ENCODE measurements around the gene SMU1. TPM values are rescaled to one million over a fixed set of nuclear protein-coding genes. Genes with fewer than 3 reads are reported as not detected.
"Not testable (repeated sequence)": the region's sequence is repeated elsewhere in the genome, so short reads cannot be mapped to it uniquely, and the experiment has no call there.

Gene SMU1
- total RNA-seq, 8 experiments from 2014 or later: 17.5 to 30.2 (median 27.1) TPM

DNA sequence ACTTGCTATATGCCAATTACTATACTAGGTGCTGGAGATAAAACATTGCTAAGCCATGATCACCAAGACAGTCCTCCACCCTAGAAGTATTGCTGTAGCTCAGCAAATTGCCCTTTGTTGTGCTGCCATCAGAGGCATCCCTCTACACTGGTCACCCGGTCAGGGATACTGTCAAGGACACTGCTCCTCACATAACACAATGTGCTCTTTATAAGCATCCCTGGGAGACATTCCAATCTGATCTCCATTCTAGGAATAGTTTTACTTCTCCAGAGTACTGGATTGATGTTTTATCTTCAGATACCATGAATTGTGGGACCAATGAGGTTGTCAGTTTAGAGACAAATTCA is 61.8 kb downstream of the SMU1 start:
- peak in 1 of 8 experiments; percentile 35 for ATAC-seq (replicated peaks in 6 of 8)
- Histone ChIP-seq H3K4me1 (replicated peaks in 1 of 2) (no peaks in the 10 kb centered on the region), H3K27ac (no peak overlapping the region), H3K4me3 (no peak overlapping the region)
- 67 to 100% (median 83%) methylated on average over 1 of the region's 1 CpG; no CpG with 5 or more reads in 7 of the 10 experiments for WGBS, 10 experiments
- in situ Hi-C loops (cut with MboI; ENCODE audit: low pct_unique_long_range_greater_than_20kb in 2 of 9, low sequenced_read_pairs in 9 of 9, unreplicated experiment in 9 of 9): no loop called here

DNA sequence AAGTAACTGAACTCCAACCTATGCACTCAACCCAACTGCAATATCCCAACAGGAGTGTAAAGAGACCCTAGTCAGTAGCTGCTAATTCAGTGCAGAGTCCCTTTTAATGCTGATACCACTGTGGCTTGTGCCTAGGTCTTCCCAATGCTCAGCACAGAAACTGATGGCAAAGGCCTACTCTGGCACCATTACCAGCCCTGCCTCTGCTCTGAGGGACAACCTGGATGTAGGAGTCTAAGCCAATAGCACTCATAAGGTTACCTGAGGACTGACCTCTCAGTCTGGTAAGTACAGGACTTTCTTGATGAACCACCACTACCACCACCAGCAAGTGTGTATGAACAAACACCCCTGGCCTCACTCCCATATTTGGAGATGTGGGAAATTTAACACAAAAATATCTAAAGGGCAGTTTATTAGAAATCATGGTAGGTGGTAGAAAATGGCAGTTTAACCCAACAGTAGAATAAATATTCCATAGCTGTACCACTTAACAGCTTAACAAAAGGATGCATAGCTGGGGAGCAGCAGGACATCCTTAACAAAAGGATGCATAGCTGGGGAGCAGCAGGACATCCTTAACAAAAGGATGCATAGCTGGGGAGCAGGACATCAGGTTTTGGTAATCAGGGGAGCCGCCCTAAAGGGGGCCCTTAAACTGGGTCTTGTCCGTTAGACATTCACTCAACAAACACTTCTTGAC is 62.4 kb downstream of the SMU1 start:
- H3K4me3 ChIP-seq: no peak overlapping the region
- ATAC-seq (replicated peaks in 6 of 8): no peak
- H3K27ac ChIP-seq: no peak overlapping the region
- in situ Hi-C loops (cut with MboI; ENCODE audit: low pct_unique_long_range_greater_than_20kb in 2 of 9, low sequenced_read_pairs in 9 of 9, unreplicated experiment in 9 of 9): no loop called here
- WGBS, 10 experiments: 51 to 100% (median 86%) methylated on average over 1 to 2 of the region's 2 CpGs; no CpG with 5 or more reads in 4 of the 10 experiments
- no peaks in the 10 kb centered on the region for H3K4me1 ChIP-seq (replicated peaks in 1 of 2)

DNA sequence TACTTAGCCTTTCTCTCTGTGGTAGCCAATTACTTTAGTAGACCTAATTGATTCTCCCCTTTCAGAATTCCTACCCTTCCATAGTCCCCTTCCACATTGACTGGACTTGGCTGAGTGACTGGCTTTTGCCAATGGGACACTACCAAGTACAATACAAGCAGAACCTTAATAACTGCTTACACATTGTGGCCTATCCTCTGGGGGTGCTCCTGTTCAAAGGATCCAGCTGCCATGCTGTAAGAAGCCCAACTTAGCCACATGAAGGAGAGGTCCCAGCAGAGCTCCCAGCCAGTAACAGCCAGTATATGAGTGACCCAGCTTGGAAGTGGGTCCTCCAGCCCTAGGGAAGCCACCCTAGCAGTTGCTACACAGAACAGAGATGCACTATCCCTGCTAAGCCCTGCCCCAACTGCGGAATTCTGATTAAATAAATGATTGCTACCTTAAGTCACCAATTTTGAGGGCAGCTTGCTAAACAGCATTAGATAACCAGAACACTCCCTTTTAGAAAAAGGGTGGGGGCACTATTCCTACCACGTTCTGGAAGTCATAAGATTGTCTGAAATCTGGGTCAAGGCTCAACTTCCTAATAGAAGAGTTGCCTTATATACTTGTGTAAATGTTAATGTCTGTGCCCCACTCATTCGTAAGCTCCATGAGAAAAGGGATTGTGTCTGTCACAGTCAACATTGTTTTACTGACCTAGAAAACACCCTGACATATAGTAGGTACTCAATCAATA is 64.0 kb downstream of the SMU1 start:
- 0 to 100% (median 83%) methylated on average over 1 to 3 of the region's 3 CpGs; no CpG with 5 or more reads in 1 of the 10 experiments for WGBS, 10 experiments
- no peak overlapping the region for H3K27ac ChIP-seq
- peak in 2 of 8 experiments; percentile 25 to 55 for ATAC-seq (replicated peaks in 6 of 8)
- H3K4me3 ChIP-seq: no peak overlapping the region
- in situ Hi-C loops (cut with MboI; ENCODE audit: low pct_unique_long_range_greater_than_20kb in 2 of 9, low sequenced_read_pairs in 9 of 9, unreplicated experiment in 9 of 9): no loop called here
- no peaks in the 10 kb centered on the region for H3K4me1 ChIP-seq (replicated peaks in 1 of 2)

DNA sequence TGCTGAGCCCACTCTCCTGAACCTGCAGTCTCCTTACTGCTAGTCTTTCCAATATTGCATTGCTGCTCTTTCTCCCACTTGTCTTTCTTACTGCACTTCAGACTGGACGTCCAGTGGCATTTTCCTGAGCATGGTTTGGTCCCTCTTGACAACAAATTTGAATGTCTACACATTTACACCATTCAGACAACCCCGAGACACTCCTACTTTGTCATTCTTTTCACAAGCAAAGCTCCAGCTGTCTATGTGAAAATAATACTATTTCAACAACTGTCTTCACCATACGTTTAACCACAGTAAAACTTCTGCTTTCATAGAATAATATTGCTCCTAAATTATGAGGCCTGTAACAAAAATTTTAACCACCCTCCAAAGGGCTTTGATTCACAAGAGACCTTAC is 64.6 kb downstream of the SMU1 start:
- ATAC-seq (replicated peaks in 6 of 8): peak in 1 of 8 experiments; percentile 64
- in situ Hi-C loops (cut with MboI; ENCODE audit: low pct_unique_long_range_greater_than_20kb in 2 of 9, low sequenced_read_pairs in 9 of 9, unreplicated experiment in 9 of 9): no loop called here
- Histone ChIP-seq H3K4me1 (replicated peaks in 1 of 2) (no peaks in the 10 kb centered on the region), H3K27ac (no peak overlapping the region), H3K4me3 (no peak overlapping the region)
- WGBS, 10 experiments: 50 to 100% (median 90%) methylated on average over 1 to 3 of the region's 3 CpGs

DNA sequence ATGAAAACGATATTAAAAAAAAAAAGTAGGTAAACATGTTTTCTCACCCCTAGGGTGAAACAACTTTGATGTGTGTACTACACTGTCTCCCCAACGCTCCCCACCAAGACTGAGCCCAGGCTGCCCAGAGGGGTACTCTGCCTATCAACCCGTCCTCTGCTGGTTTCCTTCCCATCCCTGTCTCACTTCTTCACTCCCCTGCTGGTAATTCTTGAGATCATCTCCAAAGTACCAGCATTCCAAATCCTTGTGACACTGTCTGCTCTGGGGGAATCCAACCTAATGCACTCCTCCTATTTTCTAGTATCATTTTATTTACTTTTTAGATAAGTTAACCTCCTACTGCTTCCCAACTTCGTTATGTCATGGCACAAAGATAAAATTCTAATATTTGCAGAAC is 68.7 kb downstream of the SMU1 start:
- H3K4me3 ChIP-seq: no peak overlapping the region
- no peak overlapping the region for H3K27ac ChIP-seq
- H3K4me1 ChIP-seq (replicated peaks in 1 of 2): no peaks in the 10 kb centered on the region
- WGBS, 10 experiments: 60 to 100% (median 87%) methylated on average over 1 to 4 of the region's 4 CpGs
- ATAC-seq (replicated peaks in 6 of 8): no peak
- in situ Hi-C loops (cut with MboI; ENCODE audit: low pct_unique_long_range_greater_than_20kb in 2 of 9, low sequenced_read_pairs in 9 of 9, unreplicated experiment in 9 of 9): no loop called here

DNA sequence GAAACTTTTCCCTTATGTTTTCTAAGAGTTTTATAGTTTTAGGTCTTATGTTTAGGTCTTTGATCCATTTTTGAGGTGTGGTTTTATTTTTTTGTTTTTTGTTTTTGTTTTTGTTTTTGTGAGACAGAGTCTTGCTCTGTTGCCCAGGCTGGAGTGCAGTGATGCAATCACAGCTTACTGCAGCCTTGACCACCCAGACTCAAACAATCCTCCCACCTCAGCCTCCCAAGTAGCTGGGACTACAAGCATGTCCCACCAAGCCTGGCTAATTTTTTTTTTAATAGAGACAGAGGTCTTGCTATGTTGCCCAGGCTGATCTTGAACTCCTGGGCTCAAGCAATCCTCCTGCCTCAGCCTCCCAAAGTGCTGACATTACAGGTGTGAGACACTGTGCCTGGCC is 71.1 kb downstream of the SMU1 start:
- in situ Hi-C loops (cut with MboI; ENCODE audit: low pct_unique_long_range_greater_than_20kb in 2 of 9, low sequenced_read_pairs in 9 of 9, unreplicated experiment in 9 of 9); H3K4me3 ChIP-seq; ATAC-seq (replicated peaks in 6 of 8); H3K27ac ChIP-seq; H3K4me1 ChIP-seq (replicated peaks in 1 of 2): not testable (repeated sequence)

DNA sequence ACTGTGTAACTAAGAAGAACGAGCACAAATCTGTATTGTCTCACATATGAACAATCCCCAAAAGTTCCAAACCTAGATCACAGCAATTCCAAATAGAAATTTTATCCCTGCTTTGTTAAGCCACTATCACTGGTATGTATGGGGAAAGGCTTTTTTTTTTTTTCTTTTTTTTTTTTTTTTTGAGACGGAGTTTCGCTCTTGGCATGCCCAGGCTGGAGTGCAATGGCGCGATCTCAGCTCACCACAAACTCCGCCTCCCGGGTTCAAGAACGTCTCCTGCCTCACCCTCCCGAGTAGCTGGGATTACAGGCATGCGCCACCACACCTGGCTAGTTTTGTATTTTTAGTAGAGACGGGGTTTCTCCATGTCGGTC is 75.8 kb downstream of the SMU1 start:
- peak overlapping the region; percentile 60 to 89 (median 71) for H3K4me3 ChIP-seq
- peak in 2 of 8 experiments; percentile 5 to 6 for ATAC-seq (replicated peaks in 6 of 8)
- in situ Hi-C loops (cut with MboI; ENCODE audit: low pct_unique_long_range_greater_than_20kb in 2 of 9, low sequenced_read_pairs in 9 of 9, unreplicated experiment in 9 of 9): not testable (repeated sequence)
- H3K4me1 ChIP-seq (replicated peaks in 1 of 2): peaks cover 9 to 11% of the 10 kb centered on the region in 2 donors
- peak overlapping the region; percentile 85 to 87 for H3K27ac ChIP-seq
- 3 to 50% (median 12%) methylated on average over 1 to 11 of the region's 12 CpGs; no CpG with 5 or more reads in 2 of the 10 experiments for WGBS, 10 experiments

DNA sequence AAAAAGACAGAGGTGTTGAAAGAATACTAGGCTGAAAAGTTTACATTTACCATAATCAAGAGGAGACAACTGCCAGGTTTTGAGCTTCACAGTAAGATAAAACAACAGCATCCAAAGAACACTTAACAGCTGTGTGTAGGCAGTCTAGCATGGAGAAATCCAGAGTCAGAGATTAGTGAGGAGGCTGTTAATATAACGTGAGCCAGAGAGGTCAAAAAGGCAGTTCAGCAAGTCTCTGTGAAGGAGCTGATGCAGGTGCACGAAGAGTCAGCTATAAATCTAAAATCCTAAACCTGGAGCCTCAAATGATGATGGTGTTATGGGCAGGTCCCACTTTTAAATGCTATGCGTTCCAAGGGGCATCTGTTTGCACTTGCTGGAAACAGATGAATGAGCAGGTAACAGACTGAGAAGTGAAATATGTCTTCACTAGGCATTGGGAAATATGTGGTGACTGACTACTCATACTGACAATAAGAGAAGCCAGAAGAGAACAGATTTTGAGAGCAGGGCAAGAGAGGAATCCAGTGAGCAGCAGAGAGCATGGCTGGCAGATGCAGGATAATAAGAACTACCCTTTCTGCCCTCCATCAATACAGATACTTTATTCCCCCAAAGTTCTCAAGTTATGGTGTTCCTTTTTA is 83.8 kb downstream of the SMU1 start:
- Histone ChIP-seq H3K27ac (no peak overlapping the region), H3K4me3 (no peak overlapping the region), H3K4me1 (replicated peaks in 1 of 2) (peaks cover 0 to 2% of the 10 kb centered on the region in 2 donors)
- WGBS, 10 experiments: 73 to 100% (median 85%) methylated on average over 1 to 3 of the region's 3 CpGs; no CpG with 5 or more reads in 1 of the 10 experiments
- no peak for ATAC-seq (replicated peaks in 6 of 8)
- in situ Hi-C loops (cut with MboI; ENCODE audit: low pct_unique_long_range_greater_than_20kb in 2 of 9, low sequenced_read_pairs in 9 of 9, unreplicated experiment in 9 of 9): loop anchor here in 3 of 9 experiments (25.0 kb wide), 2 partner anchors 430 to 605 kb away; partner anchors contain the start of genes ACO1 (in 2 of the 3), NDUFB6 (in 1 of the 3), SMIM27 (in 1 of the 3) and TOPORS (in 1 of the 3)

DNA sequence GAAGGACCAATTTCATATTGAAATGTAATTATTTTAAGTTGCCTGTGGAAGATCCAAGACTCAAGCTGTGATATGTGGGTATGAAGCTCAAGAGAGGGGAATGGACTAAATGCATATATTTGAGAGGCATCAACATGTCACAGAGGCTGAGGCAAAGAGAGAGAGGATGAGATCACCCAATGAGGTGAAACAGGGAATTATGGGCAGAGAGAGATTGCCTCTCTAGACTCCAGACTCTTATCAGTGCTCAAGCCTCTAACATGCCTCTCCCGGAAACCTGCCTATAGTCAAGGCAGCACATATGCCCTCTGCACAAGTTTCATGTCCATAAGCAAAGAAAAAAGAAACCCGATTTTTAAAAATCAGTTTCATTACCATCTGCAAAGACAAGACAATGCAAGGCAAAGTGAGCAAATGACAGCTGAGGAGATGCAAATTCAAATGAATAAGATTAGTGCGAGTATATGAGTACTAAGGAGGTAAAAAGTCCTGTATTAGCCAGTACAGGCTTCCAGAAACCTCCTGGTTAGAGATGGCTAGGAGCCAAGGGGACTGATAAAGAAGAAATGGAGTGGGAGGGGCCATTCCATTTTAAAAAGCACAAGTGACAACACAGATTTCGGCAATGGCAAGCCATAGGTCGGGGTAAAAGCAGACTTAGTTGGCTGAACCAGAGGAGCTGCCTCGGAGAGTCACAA is 84.4 kb downstream of the SMU1 start:
- ATAC-seq (replicated peaks in 6 of 8): peak in 5 of 8 experiments; percentile 61 to 97 (median 84)
- H3K4me3 ChIP-seq: no peak overlapping the region
- H3K4me1 ChIP-seq (replicated peaks in 1 of 2): peaks cover 0 to 2% of the 10 kb centered on the region in 2 donors
- 50 to 100% (median 90%) methylated on average over 1 to 6 of the region's 6 CpGs; no CpG with 5 or more reads in 1 of the 10 experiments for WGBS, 10 experiments
- no peak overlapping the region for H3K27ac ChIP-seq
- in situ Hi-C loops (cut with MboI; ENCODE audit: low pct_unique_long_range_greater_than_20kb in 2 of 9, low sequenced_read_pairs in 9 of 9, unreplicated experiment in 9 of 9): loop anchor here in 3 of 9 experiments (25.0 kb wide), 2 partner anchors 430 to 605 kb away; partner anchors contain the start of genes ACO1 (in 2 of the 3), NDUFB6 (in 1 of the 3), SMIM27 (in 1 of the 3) and TOPORS (in 1 of the 3)

Other genes starting within 250 kb of the SMU1 start
- gene APTX, start 75.0 kb downstream of the SMU1 start, total RNA-seq: 10 to 100 TPM; 37.2 to 58.1 (median 49.4) TPM
- 100 to 1,000 TPM; 162 to 304 (median 199) TPM for gene DNAJA1, start 51.4 kb downstream of the SMU1 start, total RNA-seq
- 10 to 100 TPM in 3 of 8 experiments, 1 to 10 TPM in 5; 1.3 to 86.5 (median 4.7) TPM for gene B4GALT1, start 90.7 kb upstream of the SMU1 start, total RNA-seq
- not detected for gene SPINK4, start 163.5 kb upstream of the SMU1 start, total RNA-seq
- gene BAG1, start 188.0 kb upstream of the SMU1 start, total RNA-seq: 100 to 1,000 TPM in 2 of 8 experiments, 10 to 100 TPM in 6; 26.7 to 139 (median 52.3) TPM
- 100 to 1,000 TPM in 2 of 8 experiments, 10 to 100 TPM in 6; 65.7 to 130 (median 93.4) TPM for gene CHMP5, start 188.4 kb upstream of the SMU1 start, total RNA-seq
- 10 to 100 TPM; 18.4 to 43.7 (median 28.0) TPM for gene NFX1, start 213.8 kb upstream of the SMU1 start, total RNA-seq

All from motor neuron (in vitro differentiated cells).